Right lobe of liver (tissue), 6 donors: Measurements from ENCODE around the gene IL18BP. TPM values are rescaled to one million over a fixed set of nuclear protein-coding genes. Genes with fewer than 3 reads are reported as not detected.

Source experiments
- ATAC-seq, 4 donors: fragments of 200-7000 bp; cut with Tn5 transposase; one replicate each; pipeline ENCODE4 v1.9.1; 2020; ENCODE audit warnings: mild to moderate bottlenecking in 4 of 4, moderate library complexity in 4 of 4
- DNase-seq, 3 donors: peaks; one replicate each; pipeline ENCODE4 v3.0.0-alpha.2; 2020
- H3K27ac ChIP-seq, 3 donors: fragments of 200-600 bp; one replicate each; pipeline ENCODE4 v1.8.0; 2022
- H3K27me3 ChIP-seq, 2 donors: fragments of 200-600 bp; one replicate each; pipeline ENCODE4 v1.8.0; 2022
- H3K36me3 ChIP-seq, 4 donors: fragments of 200-600 bp; sonication (generic) in 1 of 4; one replicate each; pipeline versions ENCODE4 v1.5.1 to v1.8.0; 2017 to 2022; ENCODE audit warnings: control low read depth in 1 of 4
- H3K4me1 ChIP-seq, 4 donors: fragments of 200-600 bp; sonication (generic) in 1 of 4; one replicate each; pipeline versions ENCODE4 v1.5.1 to v1.8.0; 2017 to 2022; ENCODE audit warnings: control low read depth in 1 of 4
- H3K4me3 ChIP-seq, 3 donors: fragments of 200-600 bp; one replicate each; pipeline ENCODE4 v1.8.0; 2022
- H3K9me3 ChIP-seq, 4 donors: fragments of 200-600 bp; sonication (generic) in 1 of 4; one replicate each; pipeline versions ENCODE4 v1.5.1 to v1.8.0; 2017 to 2022; ENCODE audit warnings: control low read depth in 1 of 4
- CTCF ChIP-seq, 4 donors: fragments of 200-600 bp in 3 of 4; fragments of 450-650 bp in 1 of 4; IDR thresholded peaks; one replicate each; pipeline versions ENCODE4 v1.5.1 to v1.8.0; 2016 to 2022; ENCODE audit warnings: antibody characterized with exemption in 4 of 4, mild to moderate bottlenecking in 2 of 4
- POLR2A ChIP-seq: fragments of 450-650 bp; IDR thresholded peaks from one replicate; pipeline ENCODE4 v1.6.1; 2017; ENCODE audit warnings: antibody characterized with exemption, mild to moderate bottlenecking
- WGBS: methylation state at CpG from one replicate; pipeline ENCODE4 v1.1.6; 2018; ENCODE audit warnings: low coverage, low lambda C conversion rate; ENCODE audit not compliant: insufficient coverage; ENCODE audit errors: missing lambda C conversion rate; 5-methylcytosine and 5-hydroxymethylcytosine counted together
- intact Hi-C, 2 donors: fragments of 100-400 bp; cut with DNase I; formaldehyde crosslinking; loops; one replicate each; pipeline versions ENCODE4 v1.11.2 to v1.14.1; 2022
- total RNA-seq, 6 experiments: library from RNA; depleted of rRNA in 2 of 6; stranded (reverse); fragments of >200 nt in 2 of 6; fragmentation: NEBNext Ultra II Directional in 3 of 6; extraction: Animal tissue kit (Norgen Biotek cat#: 25700) in 3 of 6; gene quantifications; one replicate each; pipeline versions ENCODE4 v1.1.0 to v1.2.4, GENCODE V29; 2016 to 2023
- donor health status: DM: no; HTN: yes; CAD: no.
- donor health status: DM: no; HTN: no; CAD: no.
- donor health status: DM: no; HTN: no; CAD: no.
- donor health status: DM: no; HTN: yes; CAD: no.
- donor health status: DM: no; HTN: yes; CAD: no.

Gene IL18BP
- total RNA-seq, 6 experiments from 2014 or later, result 2.2 to 13.0 (median 3.7) TPM

DNA sequence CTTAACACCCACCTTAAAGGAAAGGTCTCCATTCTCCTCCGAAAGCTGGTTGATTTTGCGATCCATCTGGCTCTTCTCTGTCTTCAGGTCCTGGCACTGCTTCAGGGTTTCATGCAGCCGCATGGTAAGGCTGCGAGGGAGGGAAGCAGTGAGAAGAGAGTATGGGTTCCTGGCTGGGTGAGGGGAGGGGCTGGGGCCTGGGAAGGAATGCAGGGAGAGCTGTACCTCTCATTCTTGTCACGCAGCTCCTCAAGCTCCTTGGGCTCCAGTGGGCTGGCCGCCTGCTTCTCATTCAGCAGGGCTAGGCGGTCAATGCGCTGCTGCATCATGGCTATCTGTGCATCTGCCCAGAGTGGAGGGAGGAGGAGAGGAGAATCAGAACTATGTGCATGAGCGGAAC lies 19.5 kb downstream of the IL18BP start:
- H3K9me3 ChIP-seq, result no peaks in the 10 kb centered on the region
- WGBS, result 76% methylated on average over 2 of the region's 9 CpGs
- peaks cover 15 to 100% (median 71%) of the 10 kb centered on the region in 4 donors for H3K36me3 ChIP-seq
- H3K4me1 ChIP-seq, result peaks cover 0 to 8% (median 4%) of the 10 kb centered on the region in 4 donors
- H3K4me3 ChIP-seq, result no peak overlapping the region
- ATAC-seq, result no peak
- intact Hi-C loops, result no loop called here
- H3K27me3 ChIP-seq, result no peaks in the 10 kb centered on the region
- TF ChIP-seq POLR2A, result no peak
- no peak for TF ChIP-seq CTCF (IDR thresholded peaks at IDR 0.05)
- DNase-seq, result no peak
- H3K27ac ChIP-seq, result no peak overlapping the region

GRCh38 chr11:72023335-72023734 lies 24.6 kb downstream of the IL18BP start:
- intact Hi-C loops, result loop anchor here in 1 of 2 donors (5.0 kb wide), 1 partner anchor 74 kb away; no protein-coding TSS in a partner anchor
- TF ChIP-seq CTCF (IDR thresholded peaks at IDR 0.05), result no peak
- no peak for TF ChIP-seq POLR2A
- 84% methylated on average over 4 of the region's 4 CpGs for WGBS
- H3K4me1 ChIP-seq, result peaks cover 0 to 8% (median 0%) of the 10 kb centered on the region in 4 donors
- H3K4me3 ChIP-seq, result no peak overlapping the region
- H3K9me3 ChIP-seq, result no peaks in the 10 kb centered on the region
- H3K27me3 ChIP-seq, result no peaks in the 10 kb centered on the region
- H3K36me3 ChIP-seq, result peaks cover 15 to 83% (median 47%) of the 10 kb centered on the region in 4 donors
- ATAC-seq (no peak), DNase-seq (no peak)
- H3K27ac ChIP-seq, result no peak overlapping the region

DNA sequence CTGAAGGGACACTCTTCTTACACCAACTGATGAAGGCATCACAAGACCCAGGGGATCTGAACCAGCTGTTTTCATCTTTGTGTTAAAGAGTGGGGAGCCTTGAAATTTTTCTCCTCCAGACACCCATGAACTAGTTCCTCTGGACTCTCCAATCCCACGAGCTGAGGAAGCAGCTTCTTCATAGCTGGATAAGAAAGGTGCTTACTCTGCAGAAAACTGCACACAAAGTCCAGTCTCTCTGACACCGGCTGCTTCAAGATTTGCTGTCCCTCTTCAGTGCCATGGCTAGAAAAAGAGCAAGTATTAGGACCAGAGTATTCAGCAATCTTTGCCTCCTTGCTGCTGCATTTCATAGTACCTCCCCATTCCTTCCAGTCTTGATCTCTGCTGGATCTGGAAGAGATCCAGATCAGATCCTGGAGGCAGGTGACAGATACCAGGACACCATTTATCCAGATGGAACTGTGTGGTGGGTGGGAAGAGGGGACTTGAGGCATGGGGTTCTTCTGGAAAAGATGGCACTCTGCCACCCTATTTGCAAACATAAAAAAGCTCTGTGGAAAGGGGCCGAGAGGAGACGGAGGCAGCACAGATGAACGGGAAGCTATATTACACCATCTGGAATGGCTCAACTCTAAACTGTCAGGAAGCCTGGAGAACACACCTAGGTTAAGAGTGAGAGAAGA lies 25.5 kb downstream of the IL18BP start:
- Histone ChIP-seq H3K4me1 (peaks cover 0 to 8% (median 0%) of the 10 kb centered on the region in 4 donors), H3K9me3 (no peaks in the 10 kb centered on the region), H3K27ac (no peak overlapping the region), H3K4me3 (no peak overlapping the region), H3K27me3 (no peaks in the 10 kb centered on the region), H3K36me3 (peaks cover 9 to 83% (median 44%) of the 10 kb centered on the region in 4 donors)
- no peak for DNase-seq
- peak in 3 of 4 donors; percentile 15 to 51 (median 16) for ATAC-seq
- TF ChIP-seq CTCF (IDR thresholded peaks at IDR 0.05) (no peak), POLR2A (no peak)
- WGBS, result 40% methylated on average over 5 of the region's 5 CpGs
- intact Hi-C loops, result loop anchor here in 1 of 2 donors (5.0 kb wide), 1 partner anchor 73 kb away; no protein-coding TSS in a partner anchor

DNA sequence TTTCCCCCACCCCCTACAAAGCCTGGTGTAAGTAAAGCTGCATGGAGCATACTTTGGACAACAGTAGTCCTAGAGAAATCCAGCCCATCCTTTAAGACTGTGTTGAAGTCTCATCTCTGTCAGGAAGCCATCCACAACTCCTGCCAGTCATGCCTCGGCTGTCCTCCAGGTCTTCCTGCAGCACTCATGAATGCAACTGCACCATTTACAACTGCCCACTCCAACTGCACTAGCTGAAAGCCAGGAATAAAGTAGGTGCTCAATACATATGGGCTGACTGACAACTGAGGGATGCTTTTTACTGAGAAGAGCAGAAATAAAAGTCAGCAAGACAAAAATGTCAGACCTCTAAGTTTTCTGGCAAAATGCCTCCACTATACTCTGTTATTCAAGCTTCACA lies 27.4 kb downstream of the IL18BP start:
- DNase-seq (no peak), ATAC-seq (no peak)
- H3K9me3 ChIP-seq, result no peaks in the 10 kb centered on the region
- peaks cover 8 to 71% (median 29%) of the 10 kb centered on the region in 4 donors for H3K36me3 ChIP-seq
- no peak overlapping the region for H3K27ac ChIP-seq
- 50% methylated on average over 1 of the region's 1 CpG for WGBS
- peaks cover 0 to 16% (median 4%) of the 10 kb centered on the region in 4 donors for H3K4me1 ChIP-seq
- H3K4me3 ChIP-seq, result no peak overlapping the region
- no peak for TF ChIP-seq POLR2A
- TF ChIP-seq CTCF (IDR thresholded peaks at IDR 0.05), result no peak
- intact Hi-C loops, result loop anchor here in 1 of 2 donors (5.0 kb wide), 1 partner anchor 71 kb away; no protein-coding TSS in a partner anchor
- H3K27me3 ChIP-seq, result no peaks in the 10 kb centered on the region
